ENCODE results near the gene UQCC5.

Gene UQCC5, protein sequence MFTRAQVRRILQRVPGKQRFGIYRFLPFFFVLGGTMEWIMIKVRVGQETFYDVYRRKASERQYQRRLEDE

DNA sequence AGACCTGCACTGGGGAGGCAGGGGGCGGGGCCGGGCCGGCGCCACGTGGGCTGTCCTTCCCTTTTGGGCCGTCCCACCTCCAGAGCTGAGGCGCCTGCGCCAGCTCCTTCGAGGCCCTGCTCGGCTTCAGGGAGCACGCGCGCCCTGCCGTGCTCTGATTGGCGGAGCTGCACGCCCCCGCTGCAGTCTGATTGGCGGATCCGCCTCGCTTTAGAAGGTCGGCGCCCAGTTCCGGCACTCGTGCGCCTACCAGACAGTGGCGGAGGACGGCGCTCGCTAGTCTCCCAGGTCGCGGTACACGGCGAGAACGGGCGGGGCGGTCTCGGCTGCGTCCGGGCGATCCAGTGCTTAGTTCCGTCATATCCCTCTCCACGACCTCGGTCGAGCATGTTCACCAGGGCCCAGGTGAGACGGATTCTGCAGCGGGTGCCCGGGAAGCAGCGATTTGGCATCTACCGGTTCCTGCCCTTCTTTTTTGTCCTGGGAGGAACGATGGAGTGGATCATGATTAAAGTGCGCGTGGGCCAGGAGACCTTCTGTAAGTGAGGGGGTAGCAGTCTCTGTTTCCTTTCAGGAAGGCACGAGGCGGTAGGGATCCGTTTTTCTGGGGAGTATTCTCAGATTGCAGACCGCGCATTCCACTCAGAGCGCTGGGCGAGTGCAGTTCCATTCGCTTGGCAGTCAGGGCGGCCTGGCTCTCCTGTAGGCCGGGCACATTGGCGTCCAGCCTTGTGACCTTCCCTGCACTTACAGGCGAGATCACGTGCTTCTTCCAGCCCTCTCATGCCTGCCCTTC is at the start of gene UQCC5:
Gene UQCC5 (plus strand): TSS at position 237 of the 796 bp plus-strand sequence. CDS start 151 bp downstream, at position 388.
- peak; percentile 95 for DNase-seq (ENCODE audit: low read depth, low spot score)

DNA sequence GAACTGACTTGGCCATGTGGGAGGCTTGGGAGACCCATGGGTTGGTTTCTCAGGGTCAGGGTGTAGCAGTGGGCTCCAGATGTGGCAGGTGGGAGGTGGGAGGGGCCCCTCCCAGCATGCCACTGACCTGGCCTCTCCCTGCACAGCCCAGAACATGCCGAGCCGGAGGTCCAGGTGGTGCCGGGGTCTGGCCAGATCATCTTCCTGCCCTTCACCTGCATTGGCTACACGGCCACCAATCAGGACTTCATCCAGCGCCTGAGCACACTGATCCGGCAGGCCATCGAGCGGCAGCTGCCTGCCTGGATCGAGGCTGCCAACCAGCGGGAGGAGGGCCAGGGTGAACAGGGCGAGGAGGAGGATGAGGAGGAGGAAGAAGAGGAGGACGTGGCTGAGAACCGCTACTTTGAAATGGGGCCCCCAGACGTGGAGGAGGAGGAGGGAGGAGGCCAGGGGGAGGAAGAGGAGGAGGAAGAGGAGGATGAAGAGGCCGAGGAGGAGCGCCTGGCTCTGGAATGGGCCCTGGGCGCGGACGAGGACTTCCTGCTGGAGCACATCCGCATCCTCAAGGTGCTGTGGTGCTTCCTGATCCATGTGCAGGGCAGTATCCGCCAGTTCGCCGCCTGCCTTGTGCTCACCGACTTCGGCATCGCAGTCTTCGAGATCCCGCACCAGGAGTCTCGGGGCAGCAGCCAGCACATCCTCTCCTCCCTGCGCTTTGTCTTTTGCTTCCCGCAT is 49.2 kb upstream of the UQCC5 start:
- no peak for DNase-seq (ENCODE audit: low read depth, low spot score)

DNA sequence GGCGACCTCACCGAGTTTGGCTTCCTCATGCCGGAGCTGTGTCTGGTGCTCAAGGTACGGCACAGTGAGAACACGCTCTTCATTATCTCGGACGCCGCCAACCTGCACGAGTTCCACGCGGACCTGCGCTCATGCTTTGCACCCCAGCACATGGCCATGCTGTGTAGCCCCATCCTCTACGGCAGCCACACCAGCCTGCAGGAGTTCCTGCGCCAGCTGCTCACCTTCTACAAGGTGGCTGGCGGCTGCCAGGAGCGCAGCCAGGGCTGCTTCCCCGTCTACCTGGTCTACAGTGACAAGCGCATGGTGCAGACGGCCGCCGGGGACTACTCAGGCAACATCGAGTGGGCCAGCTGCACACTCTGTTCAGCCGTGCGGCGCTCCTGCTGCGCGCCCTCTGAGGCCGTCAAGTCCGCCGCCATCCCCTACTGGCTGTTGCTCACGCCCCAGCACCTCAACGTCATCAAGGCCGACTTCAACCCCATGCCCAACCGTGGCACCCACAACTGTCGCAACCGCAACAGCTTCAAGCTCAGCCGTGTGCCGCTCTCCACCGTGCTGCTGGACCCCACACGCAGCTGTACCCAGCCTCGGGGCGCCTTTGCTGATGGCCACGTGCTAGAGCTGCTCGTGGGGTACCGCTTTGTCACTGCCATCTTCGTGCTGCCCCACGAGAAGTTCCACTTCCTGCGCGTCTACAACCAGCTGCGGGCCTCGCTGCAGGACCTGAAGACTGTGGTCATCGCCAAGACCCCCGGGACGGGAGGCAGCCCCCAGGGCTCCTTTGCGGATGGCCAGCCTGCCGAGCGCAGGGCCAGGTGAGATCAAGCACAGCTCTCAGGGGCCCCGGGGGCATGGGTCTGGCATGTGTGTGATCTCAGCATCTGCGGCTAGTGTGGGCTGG is 48.4 kb upstream of the UQCC5 start:
- DNase-seq (ENCODE audit: low read depth, low spot score) = no peak

DNA sequence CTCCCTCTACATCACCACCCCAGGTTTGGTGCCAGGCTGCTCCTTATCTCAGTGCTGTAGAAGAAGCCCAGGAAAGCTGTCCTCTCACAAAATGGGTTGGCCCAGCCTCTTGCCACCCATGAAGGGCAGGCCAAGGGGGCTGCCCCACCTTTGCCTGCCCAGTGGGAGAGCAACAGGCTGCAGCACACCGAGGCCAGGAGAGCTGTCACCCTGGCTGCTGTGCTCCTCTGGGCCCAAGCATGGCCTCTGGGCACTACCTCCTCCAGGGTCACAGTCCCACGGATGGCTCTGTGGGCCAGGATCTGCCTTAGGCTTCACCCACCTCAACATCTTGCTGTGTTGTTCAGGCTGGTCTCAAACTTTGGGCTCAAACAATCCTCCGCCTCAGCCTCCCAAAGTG is 47.7 kb upstream of the UQCC5 start:
- no peak for DNase-seq (ENCODE audit: low read depth, low spot score)

DNA sequence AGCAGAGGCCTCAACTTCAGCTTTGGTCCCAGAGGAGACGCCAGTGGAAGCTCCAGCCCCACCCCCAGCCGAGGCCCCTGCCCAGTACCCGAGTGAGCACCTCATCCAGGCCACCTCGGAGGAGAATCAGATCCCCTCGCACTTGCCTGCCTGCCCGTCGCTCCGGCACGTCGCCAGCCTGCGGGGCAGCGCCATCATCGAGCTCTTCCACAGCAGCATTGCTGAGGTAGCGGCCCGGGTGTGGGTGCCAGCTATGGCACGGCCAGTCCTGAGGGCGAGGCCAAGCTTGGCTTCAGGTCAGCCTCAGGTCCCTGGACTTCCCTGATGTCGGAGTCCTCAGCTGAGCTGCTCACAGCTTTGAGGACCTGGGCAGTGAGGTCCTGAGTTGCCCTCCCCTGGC is 47.0 kb upstream of the UQCC5 start:
- no peak for DNase-seq (ENCODE audit: low read depth, low spot score)

DNA sequence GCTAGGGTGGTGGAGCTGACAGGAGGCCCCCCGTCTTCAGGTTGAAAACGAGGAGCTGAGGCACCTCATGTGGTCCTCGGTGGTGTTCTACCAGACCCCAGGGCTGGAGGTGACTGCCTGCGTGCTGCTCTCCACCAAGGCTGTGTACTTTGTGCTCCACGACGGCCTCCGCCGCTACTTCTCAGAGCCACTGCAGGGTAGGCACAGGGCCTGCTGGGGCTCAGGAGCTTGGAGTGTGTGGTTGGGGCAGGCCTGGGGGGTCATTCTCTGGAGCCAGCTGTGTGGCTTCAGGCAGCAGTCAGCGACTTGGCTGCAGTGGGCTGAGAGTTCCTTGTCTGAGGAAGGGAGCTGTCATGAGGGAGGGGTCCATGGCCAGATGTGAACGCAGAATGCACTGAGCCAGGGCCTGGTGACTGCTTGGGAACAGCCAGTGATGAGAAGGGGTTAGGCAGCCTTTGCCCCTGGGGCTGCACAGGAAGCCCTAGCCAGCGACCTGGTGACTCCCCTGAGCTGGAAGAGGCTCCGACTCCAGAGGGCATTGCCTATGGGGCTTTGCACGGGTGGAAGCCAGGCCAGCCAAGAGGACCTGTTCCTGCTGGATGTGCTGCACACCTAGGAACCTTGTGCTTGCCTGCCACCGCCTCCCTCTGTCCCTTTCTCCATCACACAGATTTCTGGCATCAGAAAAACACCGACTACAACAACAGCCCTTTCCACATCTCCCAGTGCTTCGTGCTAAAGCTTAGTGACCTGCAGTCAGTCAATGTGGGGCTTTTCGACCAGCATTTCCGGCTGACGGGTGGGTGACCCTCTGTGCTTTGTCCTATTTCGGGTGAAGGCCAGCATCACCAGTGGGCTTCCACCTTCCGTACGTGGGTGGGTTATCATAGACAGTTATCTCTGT is 46.1 kb upstream of the UQCC5 start:
- no peak for DNase-seq (ENCODE audit: low read depth, low spot score)

DNA sequence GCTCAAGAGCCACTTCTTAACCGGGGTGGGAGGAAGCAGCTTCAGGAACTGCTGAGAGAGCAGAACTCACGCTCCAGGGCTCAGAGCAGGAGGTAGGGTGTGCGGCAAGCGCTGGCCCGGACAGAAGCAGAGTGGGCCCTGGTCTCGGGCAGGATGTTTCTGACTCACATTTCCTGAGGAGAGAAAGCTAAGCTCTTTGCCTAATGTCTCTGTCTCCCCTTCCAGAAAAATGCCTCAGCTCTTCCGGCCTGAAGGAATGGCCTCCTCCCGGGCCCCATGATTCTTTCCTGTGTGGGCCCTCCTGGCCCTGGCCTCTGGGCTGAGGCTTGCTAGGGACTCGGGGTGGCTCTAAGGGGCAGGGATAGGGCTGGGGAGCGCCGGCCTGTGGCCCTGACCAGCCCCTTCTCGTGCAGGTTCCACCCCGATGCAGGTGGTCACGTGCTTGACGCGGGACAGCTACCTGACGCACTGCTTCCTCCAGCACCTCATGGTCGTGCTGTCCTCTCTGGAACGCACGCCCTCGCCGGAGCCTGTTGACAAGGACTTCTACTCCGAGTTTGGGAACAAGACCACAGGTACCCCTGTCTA is 45.4 kb upstream of the UQCC5 start:
- no peak for DNase-seq (ENCODE audit: low read depth, low spot score)

DNA sequence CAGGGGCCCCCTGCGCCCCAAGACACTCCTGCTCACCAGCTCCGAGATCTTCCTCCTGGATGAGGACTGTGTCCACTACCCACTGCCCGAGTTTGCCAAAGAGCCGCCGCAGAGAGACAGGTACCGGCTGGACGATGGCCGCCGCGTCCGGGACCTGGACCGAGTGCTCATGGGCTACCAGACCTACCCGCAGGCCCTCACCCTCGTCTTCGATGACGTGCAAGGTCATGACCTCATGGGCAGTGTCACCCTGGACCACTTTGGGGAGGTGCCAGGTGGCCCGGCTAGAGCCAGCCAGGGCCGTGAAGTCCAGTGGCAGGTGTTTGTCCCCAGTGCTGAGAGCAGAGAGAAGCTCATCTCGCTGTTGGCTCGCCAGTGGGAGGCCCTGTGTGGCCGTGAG is 44.3 kb upstream of the UQCC5 start:
- no peak for DNase-seq (ENCODE audit: low read depth, low spot score)

DNA sequence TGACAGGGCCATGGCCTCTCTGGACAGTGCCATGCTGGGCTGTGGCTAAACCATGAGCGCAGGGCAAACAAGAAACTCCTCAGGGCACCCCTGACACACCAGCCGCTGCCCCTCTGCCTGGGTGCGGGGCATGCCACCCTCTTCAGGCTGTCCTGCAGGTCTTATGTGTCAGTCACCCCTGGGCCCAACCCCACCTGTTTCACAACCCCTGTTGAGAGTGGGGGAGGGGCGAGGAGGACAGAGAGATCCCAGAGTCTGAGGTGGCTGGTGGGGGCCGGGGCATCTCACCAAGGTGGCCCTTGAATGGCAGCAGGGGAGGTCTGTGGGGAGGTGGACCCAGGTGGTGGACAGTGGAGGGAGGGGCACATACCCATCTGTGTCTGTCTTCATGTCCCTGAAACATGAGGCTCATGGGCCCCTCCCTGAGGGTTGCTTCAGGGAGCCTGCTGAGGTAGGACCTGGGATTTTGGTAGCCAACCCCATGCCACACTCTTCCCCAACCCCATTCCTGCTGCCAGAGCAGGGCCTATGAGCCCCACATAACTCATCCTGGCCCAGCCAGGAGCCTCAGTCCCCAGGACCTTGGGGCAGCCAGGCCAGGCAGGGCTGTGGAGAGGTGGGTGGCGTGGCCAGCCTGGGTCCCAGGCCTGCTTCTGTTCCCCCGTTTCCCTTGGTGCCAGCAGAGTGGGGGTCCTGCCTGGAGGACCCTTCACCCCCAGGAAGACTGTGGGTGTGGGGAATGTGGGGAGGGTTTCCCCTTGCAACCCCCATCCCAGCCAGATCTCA is 43.0 kb upstream of the UQCC5 start:
- no peak for DNase-seq (ENCODE audit: low read depth, low spot score)

DNA sequence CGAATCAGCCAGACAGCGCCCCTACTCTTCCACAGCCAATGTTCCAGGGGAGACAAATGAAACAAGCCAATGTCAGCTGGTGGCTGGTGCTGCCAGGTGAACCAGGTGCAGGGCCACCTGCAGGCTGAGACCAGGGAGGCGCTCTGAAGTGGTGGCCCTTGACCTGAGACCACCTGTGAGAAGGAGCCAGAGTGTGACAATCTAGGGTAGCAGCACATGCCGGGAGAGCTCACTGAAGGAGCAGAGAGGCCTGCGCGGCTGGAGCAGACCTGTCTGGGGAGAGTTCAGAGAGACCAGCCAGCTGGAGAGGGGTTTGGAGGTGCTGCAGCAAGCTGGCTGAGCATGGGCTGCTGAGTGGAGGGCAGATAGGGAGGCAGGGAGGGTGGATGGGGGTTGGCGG is 42.0 kb upstream of the UQCC5 start:
- DNase-seq (ENCODE audit: low read depth, low spot score) = no peak

DNA sequence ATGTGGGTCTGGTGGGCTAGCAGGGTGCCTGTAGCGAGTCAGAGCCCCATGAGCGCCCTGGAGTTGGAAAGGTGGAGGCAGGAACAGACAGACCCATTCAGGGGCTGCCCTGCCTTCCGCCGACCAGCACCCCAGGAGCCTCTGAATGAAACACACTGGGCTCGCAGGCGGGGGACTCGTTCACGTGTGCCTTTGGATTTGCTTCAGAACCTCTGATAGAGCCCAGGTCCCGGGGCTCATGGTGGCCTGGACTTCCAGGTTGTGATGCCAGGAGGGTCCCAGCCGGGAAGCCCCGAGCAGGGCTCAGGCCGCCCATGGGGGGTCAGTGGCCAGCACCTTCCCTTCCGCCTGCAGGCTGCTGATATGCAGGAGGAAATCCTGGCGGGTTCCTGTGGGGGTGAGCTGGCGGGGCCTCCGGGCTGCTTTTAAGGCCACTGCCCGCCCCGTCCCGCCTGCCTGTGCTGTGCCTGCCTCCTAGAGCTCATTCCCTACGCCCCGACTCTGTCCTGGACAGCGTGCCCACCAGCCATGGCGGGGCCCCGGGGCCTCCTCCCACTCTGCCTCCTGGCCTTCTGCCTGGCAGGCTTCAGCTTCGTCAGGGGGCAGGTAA is 41.4 kb upstream of the UQCC5 start, which contains the start of gene STAB1:
Gene STAB1 (plus strand): TSS at position 453 of the 610 bp plus-strand sequence. CDS start 76 bp downstream, at position 529.
- no peak for DNase-seq (ENCODE audit: low read depth, low spot score)

DNA sequence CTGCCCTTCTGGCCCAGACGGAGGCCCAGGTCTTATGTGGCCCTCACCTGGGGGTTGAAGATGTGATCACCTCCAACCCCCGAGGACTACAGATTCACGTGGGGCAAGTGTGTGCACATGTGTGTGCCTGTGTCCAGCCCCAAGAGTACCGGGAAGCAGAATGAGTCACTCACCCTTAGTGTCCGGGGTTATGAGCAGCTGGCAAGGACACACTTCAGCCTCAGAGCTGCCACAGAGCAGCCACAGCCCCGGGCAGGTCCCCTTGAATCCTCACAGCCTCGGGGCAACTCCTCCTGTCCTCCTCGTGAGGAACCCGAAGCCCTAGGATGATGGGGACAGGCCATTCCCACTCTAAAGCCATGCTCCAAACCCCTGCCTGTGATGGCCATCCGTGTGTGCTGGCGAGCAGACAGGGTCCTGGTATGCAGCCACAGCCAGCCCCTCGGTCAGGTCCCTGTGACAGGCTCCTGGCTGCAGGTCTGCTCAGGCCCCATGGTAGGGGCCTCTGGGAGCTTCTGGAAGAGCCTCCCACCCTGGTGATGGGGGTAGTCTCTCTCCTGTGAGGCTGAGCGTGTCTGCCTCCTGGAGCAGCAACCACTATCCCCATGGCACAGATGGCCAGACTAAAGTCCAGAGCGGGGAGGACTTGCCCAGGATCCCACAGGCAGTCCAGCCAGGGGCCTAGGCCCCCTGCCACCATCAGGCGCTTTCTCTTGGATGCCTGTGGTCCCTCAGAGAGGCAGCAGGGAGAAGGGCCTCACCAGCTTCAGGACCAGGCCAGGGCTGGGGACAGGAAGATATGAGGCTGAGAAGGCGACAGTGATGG is 40.4 kb upstream of the UQCC5 start:
- DNase-seq (ENCODE audit: low read depth, low spot score) = no peak

DNA sequence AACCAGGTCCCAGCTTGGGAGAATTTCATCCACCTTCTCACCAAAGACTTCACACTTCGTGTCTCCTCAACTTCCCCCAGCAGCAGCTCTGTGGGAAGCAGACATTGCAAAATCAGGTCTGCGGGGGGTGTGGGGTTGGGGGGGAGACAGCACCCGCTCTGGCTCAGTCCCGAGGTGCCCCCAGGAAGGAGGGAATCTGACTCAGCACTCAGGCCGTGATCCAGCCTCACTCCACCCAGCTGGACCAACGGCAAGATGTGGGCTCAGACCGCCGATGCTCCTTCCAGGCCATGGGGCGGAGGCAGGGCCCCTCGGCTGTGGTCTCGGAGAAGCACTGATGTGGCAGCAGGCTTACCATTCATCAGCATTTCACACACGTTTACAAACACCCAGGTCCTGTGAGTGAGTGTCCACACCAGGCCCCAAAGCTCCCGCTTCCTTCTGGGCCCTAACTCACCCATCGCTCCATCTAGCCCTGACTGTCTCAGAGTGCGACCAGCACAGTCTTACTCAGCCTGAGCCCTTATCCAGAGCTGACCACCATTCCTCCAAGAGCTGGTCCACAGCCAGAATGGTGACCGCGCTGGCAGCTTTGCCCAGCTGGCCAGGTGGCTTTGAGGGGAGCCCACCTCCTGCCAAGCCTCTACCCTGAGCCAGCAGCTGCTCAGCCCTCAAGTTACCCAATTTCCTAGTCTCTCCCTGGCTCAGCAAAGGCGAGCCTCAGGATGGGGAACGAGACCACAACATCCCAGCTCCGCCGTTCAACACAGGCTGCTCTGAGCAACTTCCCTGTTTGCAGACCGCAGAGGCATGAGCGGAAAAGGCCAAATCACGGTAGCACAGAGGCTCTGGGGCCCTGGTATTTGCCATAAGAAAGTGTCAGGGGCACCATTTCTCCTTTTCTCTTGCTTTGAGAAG is 38.0 kb upstream of the UQCC5 start:
- no peak for DNase-seq (ENCODE audit: low read depth, low spot score)

DNA sequence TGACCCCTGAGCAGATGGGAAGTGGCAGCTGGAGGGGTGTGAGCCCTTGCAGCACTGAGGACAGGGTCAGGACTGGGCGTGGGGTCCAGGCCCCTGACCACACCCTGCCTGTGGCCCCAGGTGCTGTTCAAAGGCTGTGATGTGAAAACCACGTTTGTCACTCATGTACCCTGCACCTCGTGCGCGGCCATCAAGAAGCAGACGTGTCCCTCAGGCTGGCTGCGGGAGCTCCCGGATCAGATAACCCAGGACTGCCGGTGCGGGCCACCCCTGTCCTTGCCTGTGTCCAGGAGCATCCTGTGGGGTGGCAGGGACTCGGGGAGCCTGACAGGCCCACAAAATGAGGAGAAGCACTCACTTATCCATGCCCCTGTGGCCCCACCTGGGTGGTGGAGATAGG is 35.4 kb upstream of the UQCC5 start:
- DNase-seq (ENCODE audit: low read depth, low spot score) = no peak

DNA sequence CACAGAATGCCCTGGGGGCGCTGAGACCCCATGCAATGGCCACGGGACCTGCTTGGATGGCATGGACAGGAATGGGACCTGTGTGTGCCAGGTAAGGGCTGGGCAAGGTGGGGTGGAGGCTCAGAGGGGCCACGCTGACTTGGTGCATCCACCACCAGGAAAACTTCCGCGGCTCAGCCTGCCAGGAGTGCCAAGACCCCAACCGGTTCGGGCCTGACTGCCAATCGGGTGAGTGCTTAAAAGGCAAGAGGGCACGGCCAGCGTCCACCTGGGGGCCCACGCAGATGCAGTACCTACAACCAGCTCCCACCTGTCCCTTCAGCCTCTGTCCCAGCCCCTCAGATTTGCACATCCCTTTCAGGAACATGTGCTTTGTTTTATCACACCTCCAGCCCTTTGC is 34.4 kb upstream of the UQCC5 start:
- DNase-seq (ENCODE audit: low read depth, low spot score) = no peak

DNA sequence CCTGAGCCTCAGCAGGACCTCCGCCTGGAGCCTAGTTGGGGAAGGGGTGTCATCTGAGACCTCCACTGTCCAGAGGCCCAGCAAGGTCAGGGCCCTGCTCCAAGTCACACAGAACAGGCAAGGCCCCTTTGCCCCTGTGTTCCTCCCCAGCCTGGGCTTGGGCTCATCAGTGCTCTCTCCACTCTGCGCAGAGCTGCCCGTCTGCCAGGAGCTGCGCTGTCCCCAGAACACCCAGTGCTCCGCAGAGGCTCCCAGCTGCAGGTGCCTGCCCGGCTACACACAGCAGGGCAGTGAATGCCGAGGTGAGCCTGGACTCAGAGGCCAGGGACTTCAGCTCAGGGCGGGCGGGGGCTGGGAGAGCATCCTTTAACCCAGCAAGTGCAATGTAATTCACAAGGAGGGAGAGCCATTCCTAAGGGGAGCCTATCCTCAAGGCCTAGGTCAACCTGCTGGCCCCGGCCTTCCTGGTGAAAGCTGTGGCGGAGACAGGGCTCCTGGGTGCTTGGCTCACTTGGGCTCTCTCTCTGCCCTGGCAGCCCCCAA is 33.5 kb upstream of the UQCC5 start:
- DNase-seq (ENCODE audit: low read depth, low spot score) = no peak

Measured in smooth muscle cell of the brain vasculature (primary cell).